Measurements from ENCODE around the gene ZBTB48.

ZBTB48 gene

GRCh38 chr1:6574025-6574620 lies 5.7 kb upstream of the ZBTB48 start:
- DNase-seq, result no peak

- no peak for DNase-seq
Observed at GRCh38 chr1:6574818-6575217, 5.0 kb upstream of the ZBTB48 start.

- no peak for DNase-seq
Observed at GRCh38 chr1:6577831-6578525, 1.8 kb upstream of the ZBTB48 start.

GRCh38 chr1:6578624-6579373 lies 995 bp upstream of the ZBTB48 start:
- DNase-seq, result no peak

GRCh38 chr1:6580119-6580592 lies 362 bp downstream of the ZBTB48 start:
- no peak for DNase-seq

GRCh38 chr1:6580593-6581409 lies 1.0 kb downstream of the ZBTB48 start:
- no peak for DNase-seq

GRCh38 chr1:6581561-6582305 lies 1.9 kb downstream of the ZBTB48 start:
- no peak for DNase-seq

GRCh38 chr1:6582370-6582769 lies 2.6 kb downstream of the ZBTB48 start:
- no peak for DNase-seq

GRCh38 chr1:6584126-6585080 lies 4.6 kb downstream of the ZBTB48 start:
- no peak for DNase-seq

- no peak for DNase-seq
Observed at GRCh38 chr1:6585081-6585722, 5.4 kb downstream of the ZBTB48 start.

GRCh38 chr1:6585841-6586240 lies 6.0 kb downstream of the ZBTB48 start:
- DNase-seq, result no peak

GRCh38 chr1:6586404-6586816 lies 6.6 kb downstream of the ZBTB48 start:
- DNase-seq, result no peak

- no peak for DNase-seq
Observed at GRCh38 chr1:6587261-6588005, 7.6 kb downstream of the ZBTB48 start.

- no peak for DNase-seq
Observed at GRCh38 chr1:6588128-6588892, 8.5 kb downstream of the ZBTB48 start.

GRCh38 chr1:6588893-6589520 lies 9.2 kb downstream of the ZBTB48 start:
- no peak for DNase-seq

GRCh38 chr1:6590046-6590445 lies 10.3 kb downstream of the ZBTB48 start:
- no peak for DNase-seq

- no peak for DNase-seq
Observed at GRCh38 chr1:6591222-6591621, 11.4 kb downstream of the ZBTB48 start.

GRCh38 chr1:6591644-6592043 lies 11.8 kb downstream of the ZBTB48 start:
- DNase-seq, result no peak

GRCh38 chr1:6592441-6592840 lies 12.6 kb downstream of the ZBTB48 start:
- DNase-seq, result no peak
